Activated CD8-positive, alpha-beta memory T cell treated with anti-CD3 and anti-CD28 coated beads, Interleukin-2, amount 50 U/mL, for 4 hours (primary cell): ENCODE measurements around the gene RNASEH2B.

Experiments used
- DNase-seq: peaks from one replicate; pipeline ENCODE4 v3.0.0-alpha.2; 2020

The RNASEH2B gene

DNA sequence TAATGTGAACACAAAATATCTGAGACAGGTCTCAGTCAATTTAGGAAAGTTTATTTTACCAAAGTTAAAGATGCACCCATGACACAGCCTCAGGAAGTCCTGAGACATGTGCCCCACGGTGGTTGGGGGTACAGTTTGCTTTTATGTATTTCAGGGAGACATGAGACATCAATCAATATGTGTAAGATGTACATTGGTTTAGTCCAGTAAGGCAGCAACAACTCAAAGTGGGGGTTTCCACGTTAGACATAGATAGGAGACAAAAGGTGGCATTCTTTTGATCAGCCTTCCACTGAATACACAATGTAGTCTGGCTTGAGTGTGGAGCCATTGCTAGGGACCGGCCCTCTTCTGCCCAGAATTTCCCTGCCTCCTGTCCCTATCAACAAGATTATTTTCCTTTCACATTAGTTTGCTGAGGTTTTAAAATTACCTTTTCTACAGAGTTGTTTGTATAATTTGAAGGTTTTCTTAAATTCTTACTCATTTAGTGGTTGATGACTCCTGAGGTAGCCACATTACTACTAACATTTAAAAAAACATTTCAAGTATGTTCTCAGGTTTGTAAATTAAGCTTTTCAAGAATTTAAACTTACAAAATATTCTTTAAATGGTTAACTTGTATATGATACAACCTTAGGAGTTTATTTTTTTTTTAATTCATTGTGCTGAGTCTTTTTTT is 33.2 kb downstream of the RNASEH2B start:
- DNase-seq, result no peak

DNA sequence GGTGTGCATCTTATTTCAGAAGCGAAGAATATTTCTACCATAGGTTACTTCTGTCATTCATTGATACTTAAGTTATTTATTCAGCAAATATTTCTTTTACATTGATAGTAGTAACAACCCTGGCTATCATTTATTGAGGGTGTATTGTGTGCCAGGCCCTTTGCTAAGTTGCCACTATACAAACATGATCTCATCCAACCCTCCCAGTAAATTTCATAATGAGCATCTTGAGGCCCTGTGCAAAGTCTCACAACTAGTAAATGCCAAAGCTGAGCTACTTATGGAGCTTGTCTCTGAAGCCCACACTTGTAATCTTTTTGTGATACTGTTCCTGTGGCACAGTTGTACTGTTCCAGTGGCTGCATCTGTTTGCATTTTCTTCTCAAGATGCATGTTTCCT is 36.1 kb downstream of the RNASEH2B start:
- DNase-seq, result no peak

- no peak for DNase-seq
Measured at GRCh38 chr13:50948601-50949000, 39.0 kb downstream of the RNASEH2B start.

- no peak for DNase-seq
Measured at GRCh38 chr13:50950849-50951248, 41.3 kb downstream of the RNASEH2B start.

DNA sequence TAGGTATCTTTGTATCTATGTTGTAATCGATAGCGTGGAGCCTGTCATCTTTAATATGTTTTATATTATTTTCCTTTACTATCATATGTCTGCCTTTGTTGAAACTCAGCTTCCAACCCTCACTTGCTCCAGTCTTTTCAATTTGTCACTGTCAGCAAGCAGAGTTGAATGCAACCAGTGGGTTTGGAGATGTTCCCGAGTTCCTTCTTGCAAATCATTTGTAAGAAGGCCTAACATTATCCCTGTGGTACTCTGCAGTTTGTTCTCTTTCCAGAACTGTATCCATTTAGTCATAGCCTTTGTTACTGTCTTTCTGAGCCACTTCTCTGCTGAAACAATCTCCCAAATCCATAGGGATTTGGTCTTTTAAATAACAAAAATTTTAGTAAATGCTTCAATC is 41.8 kb downstream of the RNASEH2B start:
- DNase-seq, result no peak

- no peak for DNase-seq
Measured at GRCh38 chr13:50955241-50955640, 45.6 kb downstream of the RNASEH2B start.

DNA sequence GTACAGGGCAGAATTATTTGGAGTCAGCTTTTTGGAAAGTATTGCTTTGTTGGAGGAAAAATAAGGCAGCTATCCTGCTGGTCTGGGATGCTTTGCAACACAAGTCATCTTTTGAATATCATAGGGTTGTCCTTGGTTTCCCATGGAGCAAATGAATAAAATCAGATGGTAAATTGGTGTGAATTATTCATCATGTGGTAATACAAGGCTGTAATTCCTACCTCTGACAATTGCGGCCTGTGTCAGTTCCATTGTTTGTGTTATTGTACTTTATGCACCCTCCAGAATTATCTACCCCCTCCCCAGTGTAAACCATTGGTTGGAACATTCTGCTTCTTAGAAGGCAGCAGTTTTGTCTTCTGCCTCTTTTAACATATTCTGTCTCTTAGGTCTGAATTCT is 46.2 kb downstream of the RNASEH2B start:
- no peak for DNase-seq

DNA sequence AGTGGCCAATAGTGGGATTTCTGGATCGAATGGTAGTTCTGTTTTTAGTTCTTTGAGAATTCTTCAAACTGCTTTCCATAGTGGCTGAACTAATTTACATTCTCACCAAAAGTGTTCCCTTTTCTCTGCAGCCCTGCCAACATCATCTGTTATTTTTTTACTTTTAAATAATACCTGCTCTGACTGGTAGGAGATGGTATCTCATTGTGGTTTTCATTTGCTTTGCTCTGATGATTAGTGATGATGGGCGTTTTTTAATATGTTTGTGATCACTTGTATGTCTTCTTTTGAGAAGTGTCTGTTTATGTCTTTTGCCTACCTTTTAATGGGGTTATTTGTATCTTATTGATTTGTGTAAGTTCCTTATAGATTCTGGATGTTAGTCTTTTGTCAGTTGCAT is 48.0 kb downstream of the RNASEH2B start:
- no peak for DNase-seq

- no peak for DNase-seq
Measured at GRCh38 chr13:50969691-50970090, 60.1 kb downstream of the RNASEH2B start.

- DNase-seq, result no peak
Measured at GRCh38 chr13:50970956-50971355, 61.4 kb downstream of the RNASEH2B start.

- DNase-seq, result no peak
Measured at GRCh38 chr13:50974268-50974667, 64.7 kb downstream of the RNASEH2B start.

GRCh38 chr13:50979187-50979586 is 69.6 kb downstream of the RNASEH2B start:
- no peak for DNase-seq

DNA sequence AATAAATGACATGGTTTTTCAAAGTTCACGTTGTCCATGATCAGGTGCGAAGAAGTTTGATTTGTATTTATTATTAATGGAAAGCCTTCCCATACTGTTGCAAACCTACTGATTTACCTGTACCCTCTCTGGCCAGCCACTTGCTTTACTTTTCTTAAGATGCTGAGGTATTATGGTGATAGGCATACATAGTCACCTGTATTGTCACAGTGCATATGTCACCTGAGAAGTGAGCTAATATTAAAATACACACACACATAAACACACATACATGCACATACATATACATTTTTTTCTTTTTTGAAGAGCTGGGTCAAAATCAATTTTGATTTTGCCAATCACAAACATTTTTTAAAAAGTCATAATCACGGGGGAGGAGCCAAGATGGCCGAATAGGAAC is 72.1 kb downstream of the RNASEH2B start:
- no peak for DNase-seq

GRCh38 chr13:50989476-50989875 is 79.9 kb downstream of the RNASEH2B start:
- no peak for DNase-seq

- DNase-seq, result no peak
Measured at GRCh38 chr13:50990065-50990817, 80.7 kb downstream of the RNASEH2B start.

GRCh38 chr13:50990818-50991506 is 81.4 kb downstream of the RNASEH2B start:
- no peak for DNase-seq

DNA sequence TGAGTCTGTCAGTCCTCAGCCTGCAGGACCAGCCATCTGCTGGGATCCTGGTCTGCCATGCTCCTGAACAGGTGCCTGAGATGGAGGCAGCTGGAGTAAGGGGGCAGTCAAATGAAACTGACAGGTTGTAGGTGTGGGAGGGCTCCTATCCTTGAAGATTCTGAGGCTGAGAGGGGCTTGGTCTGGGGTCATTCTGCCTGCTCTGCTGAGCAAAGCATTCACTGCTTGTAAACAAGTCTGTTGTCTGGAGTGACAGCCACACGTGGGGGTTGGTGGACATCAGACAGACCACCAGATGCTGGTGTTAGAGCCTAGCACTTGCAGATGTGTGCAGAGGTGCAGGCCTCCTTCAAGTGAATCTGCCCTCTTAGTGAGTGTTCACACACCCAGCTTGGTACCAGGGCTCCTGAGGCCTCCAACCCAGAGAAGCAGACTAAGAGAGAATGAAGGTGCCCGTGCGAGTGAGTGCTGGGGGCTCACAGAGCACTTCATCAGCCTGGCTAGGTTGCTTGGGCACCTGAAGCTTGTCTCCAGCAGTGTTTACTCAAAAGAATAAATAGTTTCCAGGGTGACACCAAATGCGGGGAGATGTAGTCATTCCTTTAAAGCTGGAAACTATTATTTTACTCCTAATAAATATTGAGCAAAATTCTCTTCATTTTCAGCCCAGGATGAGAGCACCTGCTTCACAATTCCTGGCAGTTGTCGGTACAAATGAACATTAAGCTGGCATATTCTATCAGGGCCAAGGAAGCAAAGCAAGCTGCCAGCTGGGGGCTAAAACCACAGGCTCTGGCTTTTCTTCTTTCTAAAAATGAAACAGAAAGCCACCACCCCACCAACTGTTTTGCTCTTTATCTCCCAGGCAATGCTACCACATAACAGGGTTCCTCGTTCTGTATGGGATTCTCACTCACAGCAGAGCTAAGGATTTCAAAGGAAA is 82.3 kb downstream of the RNASEH2B start:
- no peak for DNase-seq

DNA sequence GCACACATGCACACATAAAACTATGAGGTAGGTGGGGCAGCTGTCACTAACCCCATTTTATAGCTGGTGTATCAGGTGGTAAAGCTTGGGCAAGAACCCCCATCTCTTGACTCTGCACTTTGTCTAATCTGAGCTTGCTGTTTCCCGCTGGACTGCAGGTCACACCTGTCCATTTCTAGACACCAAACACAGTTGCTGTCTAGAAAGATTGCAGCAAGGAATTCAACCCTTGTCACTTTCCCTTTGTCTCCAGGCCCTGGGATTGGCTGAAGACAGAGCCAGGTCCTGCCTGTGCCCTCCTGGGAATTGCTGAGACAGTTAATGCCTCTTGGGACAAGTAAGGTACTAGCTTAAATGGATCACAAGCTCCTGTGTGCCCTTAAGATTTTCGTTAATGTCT is 83.8 kb downstream of the RNASEH2B start:
- DNase-seq, result no peak

GRCh38 chr13:50993934-50994333 is 84.3 kb downstream of the RNASEH2B start:
- no peak for DNase-seq

GRCh38 chr13:50994651-50995050 is 85.1 kb downstream of the RNASEH2B start:
- no peak for DNase-seq

DNA sequence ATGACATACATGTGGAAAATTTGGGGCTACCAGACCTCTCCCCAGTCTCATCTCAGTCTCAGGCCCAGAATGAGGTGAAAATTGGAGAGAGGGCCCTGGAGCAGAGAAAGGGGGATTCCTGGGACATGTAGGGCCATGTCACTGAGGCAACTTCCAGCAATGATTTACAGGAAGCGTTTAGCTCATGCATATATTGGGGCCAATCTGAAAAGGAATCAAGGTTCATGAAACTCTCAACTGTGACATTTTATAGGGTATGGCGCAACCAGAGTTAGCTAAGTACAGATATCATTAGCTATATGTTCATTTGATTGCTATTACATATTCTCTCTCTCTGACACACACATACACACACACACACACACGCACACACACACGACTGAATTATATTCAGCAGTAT is 86.3 kb downstream of the RNASEH2B start:
- DNase-seq, result no peak

DNA sequence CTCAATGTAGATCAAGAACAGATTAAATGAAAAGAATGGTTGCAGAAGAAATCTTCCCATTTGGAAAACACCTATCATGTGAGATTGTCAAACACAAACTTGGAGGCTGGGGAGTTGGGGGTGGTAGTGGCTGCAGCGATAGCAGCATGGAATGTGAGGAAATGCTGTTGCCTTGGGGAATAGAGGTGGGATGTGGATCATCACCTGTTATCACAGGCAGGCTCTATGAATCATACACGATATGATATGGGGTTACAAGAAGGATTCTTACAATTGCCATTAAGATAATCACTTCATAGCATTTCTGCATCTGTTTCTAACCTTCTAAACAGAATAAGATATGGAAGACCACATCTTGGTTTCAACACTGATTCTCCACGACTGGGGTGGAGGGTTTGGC is 88.7 kb downstream of the RNASEH2B start:
- no peak for DNase-seq

- DNase-seq, result no peak
Measured at GRCh38 chr13:50999641-51000040, 90.0 kb downstream of the RNASEH2B start.
